Measurements from ENCODE around the gene FRK.
"Not testable (repeated sequence)": the region's sequence is repeated elsewhere in the genome, so short reads cannot be mapped to it uniquely, and the experiment has no call there.

The FRK gene

DNA sequence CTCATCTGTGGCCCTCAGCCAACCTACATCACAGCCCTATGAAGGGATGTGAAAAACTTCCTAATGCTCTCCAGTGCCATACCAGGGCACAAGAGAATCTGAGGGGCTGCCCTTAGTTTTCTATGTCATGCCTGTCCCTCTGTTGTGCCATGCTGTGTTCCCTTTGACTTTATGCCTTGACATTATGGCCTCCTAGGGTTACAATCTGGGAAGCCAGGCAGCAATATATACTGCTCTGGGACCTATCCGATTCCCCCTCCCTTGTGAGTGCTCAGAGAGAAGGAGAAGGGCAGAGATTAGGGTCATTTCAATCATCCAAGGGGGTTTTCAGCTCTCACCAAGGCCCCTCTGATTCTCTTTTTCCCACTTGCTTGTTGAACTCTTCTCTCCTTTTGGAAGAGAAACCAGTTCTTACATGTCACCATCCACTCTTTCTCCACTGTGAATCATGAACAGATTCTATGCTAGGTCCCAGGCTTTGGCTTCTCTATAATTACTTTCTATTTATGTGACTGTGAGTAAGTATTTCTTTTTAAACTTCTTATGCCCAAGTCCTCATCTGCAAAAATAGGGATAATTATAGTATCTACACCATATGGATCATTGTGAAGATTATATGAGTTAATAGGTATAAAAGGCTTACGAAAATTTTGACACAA is 14.2 kb upstream of the FRK start:
- DNase-seq (ENCODE audit: low read depth in 3 of 3): no peak

DNA sequence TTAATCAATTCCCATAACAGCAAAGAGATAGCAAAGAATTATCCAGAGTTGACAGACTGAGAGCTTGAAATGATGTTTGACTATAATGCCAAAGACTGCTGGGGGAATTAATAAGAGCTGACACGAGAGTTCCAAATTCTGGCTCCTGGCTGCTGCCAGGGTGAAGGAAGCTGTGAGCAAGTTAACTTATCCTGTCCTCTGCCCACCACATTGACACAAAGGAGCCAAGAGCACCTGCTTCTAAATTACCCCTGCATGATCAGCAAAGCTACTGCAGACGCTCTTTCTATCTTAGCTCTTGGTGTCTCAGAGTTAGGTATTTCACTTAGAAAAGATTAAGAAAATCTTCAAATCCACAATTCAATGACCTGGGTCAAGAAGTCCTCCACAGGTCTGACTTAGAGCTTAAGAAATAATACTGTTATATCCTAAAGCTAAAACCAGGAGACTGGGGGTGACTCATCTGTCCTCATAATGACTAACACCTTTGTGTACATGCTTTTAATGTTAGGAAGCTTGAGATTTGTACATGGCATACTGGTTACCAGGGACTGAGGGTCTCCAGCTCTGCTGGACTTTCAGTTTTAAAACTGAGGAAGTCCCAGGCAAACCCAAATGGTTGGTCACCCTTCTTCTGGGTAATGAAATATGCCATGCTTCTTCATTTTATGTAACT is 13.2 kb upstream of the FRK start:
- DNase-seq (ENCODE audit: low read depth in 3 of 3): no peak

DNA sequence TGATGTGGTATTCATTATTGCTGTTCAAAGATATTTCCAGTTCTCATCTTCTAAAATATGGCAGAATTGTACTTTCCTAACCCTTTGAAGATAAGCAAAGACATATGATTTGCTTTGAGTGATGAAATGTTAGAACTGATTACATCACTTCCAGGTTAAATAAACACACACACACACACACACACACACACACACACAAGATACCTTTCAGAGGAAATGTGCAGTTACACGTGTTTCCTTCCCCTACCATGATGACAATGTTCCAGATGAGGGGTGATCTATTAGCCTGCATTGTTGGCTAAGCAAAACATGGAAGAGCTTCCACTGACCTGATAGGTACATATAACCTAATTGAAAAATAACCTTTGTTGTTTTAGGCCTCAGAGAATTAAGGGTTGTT is 11.7 kb upstream of the FRK start:
- no peak for DNase-seq (ENCODE audit: low read depth in 3 of 3)

DNA sequence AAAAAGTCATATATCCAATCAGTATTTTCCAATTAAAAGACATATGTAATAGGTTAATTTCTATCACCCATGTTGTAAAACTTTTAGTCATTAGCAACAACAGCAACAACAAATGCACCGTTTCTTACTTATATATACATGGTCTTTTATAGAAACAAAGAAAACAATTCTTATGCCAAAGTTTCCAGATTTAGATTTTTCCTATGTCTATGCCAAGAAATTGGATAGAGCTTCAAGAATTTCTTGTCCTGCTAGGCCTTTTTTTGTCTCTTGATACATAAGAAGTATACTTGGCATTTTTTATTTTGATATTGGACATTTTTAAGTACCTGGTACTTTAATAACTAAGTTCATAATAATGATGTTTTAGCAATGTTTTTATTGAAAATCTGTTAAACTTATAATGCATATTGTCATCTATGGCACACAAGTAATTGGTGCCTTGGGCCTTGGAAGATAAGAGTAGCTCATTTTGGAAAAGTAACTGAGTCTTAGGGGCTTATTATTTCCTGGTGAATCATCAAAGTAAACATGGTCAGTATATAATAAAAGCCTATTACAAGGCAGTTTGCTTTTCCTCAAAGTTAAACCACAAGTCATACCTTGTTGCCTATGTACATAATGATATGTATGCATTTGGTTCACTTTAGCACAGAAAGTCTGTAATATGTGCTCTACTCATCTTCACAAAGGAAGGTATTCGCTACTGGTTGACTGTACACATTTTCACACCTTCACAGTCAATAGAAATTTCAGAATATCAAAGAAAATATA is 10.1 kb upstream of the FRK start:
- no peak for DNase-seq (ENCODE audit: low read depth in 3 of 3)

DNA sequence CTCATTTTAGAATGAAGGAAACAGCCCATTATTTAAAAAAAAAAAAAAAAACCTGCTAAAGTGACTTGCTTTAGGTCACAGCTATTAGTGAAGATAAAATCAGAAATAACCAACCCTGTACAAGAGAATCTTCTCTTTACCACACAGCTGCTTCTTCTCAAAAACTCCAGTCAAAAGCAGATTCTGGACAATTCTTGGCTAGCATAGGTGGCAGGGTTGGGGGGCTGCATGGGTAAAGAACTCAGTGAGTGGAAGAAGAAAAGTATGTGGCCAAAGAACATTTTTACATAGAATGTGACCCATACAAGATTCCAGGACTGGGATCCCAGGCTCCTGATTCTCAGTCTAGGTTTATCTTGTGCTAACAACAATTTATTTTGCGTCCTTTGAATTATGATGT is 9.4 kb upstream of the FRK start:
- DNase-seq (ENCODE audit: low read depth in 3 of 3): no peak

DNA sequence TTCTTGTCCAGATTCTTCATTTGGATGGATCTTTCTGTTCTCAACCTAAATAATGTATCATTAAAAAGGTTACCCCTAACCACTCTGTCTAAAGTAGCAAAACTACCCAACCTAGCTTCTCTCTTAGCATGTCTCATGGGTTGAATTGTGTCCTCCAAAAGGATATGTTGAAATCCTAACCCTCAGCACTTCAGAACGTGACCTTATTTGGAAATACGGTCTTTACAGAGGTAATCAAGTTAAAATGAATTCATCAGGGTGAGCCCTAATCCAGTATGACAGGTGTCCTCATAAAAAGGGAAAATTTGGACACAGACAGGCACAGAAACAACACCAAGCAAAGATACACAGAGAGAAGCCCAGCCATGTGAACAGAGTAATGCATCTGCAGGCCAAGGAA is 6.1 kb upstream of the FRK start:
- DNase-seq (ENCODE audit: low read depth in 3 of 3): no peak

DNA sequence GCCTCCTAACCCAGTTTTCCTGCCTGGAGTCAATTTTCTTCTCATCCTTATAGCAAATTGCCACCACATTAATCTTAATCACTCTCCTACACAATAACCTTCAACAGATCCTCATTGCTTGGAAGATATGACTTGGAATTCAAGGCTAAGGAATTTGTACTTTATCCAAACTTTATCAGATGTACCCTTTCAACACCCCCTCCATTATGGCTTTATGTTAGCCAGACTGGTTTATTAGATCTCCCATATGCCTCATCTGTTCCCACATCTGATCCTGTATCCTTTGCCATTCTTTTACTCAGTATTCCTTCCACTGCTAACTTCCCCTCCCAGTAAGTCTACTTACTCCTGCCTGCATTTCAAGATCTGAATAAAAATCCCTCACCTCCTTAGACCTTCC is 4.0 kb upstream of the FRK start:
- DNase-seq (ENCODE audit: low read depth in 3 of 3): no peak

DNA sequence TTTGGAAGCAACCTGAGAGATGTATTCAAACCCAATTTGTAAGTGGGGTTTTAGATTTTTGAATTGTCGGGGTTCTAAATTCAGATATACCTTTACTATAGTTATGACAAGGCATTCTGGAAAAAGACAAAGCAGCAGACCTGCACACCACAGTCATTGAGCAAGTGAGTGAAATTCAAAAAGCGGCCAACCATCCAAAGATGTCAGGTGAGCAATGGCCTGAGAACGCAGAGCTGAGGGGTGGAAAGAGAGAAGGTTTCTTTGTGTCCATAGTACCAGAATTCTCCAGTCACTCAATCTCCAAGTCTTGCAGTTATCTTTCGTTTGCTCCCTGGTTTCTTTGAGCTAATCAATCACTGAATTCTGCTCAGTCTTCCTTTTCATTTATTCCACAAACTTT is 1.8 kb upstream of the FRK start:
- DNase-seq (ENCODE audit: low read depth in 3 of 3): no peak

DNA sequence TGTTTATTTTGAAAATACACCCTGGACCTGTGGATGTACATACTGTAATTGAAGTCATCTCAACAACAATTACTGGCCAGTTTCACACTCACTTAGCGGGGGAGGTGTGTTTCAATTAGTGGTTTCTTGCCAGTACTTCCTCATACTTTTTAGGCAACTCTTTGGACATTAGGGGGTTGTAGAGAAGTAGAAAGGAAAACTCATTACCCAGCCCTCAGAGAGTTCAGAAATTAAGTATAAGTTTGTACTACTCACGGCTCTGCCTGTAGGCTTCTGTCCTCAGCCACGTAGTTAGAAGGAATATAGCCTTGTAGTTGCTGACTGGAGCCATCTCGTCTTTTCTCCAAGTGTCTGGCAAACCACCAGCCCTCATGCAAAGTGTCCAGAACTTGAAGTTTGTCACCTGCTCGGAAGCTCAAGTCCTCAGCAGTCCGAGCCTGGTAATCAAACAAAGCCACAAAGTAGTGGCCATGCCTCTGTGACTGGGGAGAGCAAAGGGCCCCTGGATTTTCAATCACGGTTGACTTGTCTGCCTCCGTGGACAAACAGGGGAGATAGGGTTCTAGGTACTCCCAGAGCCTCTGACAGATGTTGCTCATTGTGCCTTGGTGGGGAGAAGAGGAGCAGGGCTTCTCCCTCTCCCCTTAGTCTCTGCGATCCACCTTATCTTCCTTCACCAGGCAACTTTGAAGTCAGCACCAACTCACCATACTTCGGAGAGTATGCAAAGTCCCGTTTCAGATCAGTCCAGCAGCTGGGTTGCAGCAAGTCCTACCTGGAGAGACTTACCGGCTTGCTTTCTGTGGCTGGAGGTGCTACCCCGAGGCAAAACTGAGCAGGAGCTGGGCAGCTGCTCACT is 749 bp downstream of the FRK start:
- no peak for DNase-seq (ENCODE audit: low read depth in 3 of 3)

DNA sequence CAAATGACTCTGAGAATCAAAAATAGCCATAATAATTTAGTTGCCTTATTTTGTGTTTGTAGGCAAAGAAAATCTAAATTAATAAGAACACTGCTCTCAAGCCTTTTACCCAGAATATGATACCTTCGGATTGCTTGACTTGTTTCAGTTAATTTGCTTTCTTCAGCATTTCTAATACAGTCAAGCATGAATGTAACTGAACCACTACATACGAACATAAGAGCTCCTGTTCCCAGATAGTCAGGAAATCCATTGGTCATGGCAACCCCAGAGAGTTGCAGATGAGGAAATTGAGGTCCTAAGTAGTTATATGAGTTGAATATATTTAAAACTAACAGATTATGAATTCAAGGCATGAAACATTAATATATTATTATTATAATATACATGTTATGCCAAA is 2.9 kb downstream of the FRK start:
- DNase-seq (ENCODE audit: low read depth in 3 of 3): no peak

DNA sequence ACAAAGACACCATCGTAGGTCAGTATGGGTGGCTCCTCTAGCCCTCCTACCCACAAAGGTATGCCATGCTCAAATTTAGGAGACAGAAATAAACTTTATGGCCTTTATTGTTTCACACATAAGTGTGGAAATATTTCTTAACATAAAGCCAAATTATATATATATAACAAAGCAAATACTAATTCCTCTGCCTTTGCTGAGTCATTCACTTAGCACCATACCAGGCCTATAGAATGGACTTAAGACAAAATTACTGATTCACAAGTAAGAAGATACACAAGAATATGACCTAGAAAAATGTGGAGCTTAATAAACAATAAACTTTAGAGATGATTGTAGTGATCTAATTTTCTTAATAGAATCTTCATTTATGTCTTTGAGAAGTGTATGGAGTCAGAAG is 5.2 kb downstream of the FRK start:
- DNase-seq (ENCODE audit: low read depth in 3 of 3): no peak

DNA sequence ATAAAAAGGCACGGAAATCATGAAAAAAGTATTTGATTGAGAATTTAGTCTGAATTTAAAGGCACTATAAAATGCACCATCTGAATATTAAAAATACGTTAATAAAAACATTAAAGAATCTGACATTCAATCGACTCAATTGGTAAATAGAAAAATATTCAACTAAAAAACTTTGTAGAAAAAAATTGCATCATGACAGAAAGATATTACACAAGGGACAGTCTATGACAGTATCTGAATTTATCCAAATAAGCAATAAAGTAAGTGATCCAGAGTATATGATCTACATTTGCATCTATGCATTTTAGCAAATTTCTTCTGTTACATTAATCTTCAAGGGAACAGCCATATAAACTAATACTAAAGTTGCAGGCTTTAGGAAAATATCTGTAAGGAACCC is 9.4 kb downstream of the FRK start:
- no peak for DNase-seq (ENCODE audit: low read depth in 3 of 3)

DNA sequence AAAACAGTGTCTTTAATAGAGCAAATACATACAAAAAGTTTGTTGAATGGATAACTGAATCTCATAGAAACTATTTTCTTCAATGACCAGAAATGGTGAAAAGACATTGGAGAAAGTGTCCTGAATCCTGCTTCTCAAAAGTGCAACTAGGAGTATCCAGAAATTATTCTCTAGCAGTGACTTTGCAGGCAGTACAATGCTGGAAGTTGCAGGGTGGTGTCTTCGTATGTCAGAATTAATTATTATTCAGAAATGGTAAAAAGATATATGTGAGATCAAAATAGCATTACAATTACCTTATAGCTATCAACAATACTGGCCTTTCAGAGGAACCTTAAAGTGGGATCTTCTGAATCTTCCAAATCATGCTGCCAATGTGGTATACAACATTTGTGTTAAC is 10.0 kb downstream of the FRK start:
- no peak for DNase-seq (ENCODE audit: low read depth in 3 of 3)

DNA sequence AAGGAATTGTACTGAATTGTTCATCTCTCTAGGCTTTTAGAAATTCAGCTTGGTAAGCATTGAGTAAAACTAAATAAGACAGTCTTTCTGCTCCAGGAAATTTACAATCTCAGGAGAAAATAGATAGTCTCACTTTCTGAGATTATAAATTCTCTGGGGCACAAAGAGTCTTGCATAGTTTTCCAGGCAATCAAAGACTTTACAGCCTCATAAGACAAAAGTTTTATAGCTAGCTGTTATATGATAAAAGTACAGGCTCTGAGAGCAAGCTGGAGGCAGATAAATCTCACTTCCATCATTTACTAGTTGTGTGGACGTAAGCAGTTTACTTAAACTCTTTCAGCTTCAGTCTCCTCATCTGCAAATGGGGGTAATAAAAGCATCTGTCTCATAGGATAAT is 11.4 kb downstream of the FRK start:
- DNase-seq (ENCODE audit: low read depth in 3 of 3): no peak

DNA sequence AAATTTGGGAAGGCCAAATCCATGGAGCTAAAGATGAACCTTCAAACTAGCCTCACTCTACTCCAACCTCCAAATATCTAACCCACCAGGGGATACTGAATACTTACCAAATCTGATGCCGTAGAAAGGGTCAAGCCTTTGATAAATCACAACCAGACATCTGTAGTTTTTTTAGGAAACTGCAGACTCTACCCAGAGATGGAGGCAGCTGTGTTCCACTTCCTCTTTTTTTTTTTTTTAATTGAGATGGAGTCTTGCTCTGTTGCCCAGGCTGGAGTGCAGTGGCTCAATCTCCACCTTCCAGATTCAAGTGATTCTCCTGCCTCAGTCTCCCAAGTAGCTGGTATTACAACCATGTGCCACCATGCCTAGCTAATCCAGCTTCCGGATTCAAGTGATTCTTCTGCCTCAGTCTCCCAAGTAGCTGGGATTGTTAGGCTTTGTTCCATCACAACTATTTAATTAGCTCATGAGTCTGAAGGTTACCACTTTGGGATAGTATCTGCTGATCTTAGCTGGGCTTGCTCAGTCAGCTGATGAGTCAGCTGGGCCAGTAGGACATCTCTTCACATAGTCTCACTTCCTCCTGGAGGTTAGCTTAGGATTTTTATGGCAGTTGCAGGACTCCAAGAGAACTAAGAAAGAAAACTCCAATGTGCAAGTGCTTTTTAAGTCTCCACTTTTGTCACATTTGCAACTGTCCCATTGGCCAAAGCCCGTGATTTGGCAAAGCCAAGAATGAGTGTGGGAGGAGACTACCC is 13.3 kb downstream of the FRK start:
- no peak for DNase-seq (ENCODE audit: low read depth in 3 of 3)

DNA sequence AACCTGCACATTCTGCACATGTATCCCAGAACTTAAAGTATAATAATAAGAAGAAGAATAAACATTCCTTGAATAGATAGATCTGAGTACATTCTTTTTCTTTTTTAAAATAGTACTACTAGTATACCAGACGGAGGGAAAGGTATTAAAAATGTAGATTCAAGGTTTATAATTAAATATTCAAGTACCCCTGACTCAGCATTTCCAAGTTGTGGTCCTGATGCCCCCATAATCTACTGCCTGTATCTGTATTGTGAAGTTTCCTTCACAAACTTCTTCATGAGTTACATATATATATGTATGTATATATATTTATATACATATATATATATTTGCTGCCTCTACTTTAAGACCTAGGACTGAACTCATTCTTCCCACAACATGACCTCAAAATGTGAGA is 14.0 kb downstream of the FRK start:
- no peak for DNase-seq (ENCODE audit: low read depth in 3 of 3)

DNA sequence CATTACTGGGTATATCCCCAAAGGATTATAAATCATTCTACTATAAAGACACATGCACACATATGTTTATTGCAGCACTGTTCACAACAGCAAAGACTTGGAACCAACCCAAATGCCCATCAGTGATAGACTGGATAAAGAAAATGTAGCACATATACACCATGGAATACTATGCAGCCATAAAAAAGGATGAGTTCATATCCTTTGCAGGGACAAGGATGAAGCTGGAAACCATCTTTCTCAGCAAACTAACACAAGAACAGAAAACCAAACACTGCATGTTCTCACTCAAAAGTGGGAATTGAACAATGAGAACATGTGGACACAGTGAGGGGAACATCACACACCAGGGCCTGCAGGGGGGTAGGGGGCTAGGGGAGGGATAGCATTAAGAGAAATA is 14.4 kb downstream of the FRK start:
- not testable (repeated sequence) for DNase-seq (ENCODE audit: low read depth in 3 of 3)

DNA sequence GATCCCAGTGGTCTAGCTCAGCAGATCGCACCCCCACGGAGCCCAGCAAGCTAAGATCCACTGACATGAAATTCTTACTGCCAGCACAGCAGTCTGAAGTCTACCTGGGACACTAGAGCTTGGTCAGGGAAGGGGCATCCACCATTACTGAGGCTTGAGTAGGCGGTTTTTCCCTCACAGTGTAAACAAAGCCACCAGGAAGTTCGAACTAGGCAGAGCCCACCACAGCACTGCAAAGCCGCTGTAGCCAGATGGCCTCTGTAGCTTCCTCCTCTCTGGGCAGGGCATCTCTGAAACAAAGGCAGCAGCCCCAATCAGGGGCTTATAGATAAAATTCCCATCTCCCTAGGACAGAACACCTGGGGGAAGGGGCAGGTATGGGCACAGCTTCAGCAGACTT is 18.8 kb downstream of the FRK start:
- no peak for DNase-seq (ENCODE audit: low read depth in 3 of 3)

DNA sequence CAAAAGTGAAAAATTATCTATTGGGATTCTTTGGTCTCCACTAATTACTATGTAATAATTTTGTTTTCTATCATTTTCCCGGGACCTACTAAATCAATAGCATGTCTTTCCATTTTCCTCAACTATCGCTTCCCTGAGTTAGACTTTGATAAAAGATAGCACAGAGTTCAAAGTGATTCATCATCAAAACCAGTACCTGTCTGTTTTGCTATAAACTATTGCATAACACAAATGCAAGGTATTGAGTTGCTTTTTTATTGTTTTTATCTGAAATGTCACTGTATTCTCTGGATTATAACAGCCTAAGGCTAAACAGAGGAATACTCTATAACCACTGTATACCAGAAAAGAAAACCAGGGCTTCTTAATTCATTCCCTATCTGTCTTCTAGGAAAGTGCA is 19.7 kb downstream of the FRK start:
- no peak for DNase-seq (ENCODE audit: low read depth in 3 of 3)

DNA sequence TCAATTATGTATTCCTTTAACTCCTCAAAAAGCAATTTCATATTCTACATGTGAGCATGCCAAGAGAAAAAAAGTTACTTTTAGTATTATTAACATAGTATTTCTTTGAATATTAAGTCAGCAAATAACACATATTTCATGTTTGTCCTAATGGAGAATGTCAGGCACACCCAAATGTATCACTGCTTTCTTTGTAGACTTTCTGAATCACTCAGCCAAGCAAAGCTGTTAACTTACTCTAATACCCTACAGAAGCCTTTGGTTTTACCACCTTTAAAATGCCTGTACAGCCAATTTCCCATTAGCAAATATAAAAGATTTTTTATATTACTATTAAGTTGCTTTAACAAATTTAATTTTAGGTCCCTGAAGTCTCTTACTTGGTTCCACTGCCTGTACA is 23.8 kb downstream of the FRK start:
- DNase-seq (ENCODE audit: low read depth in 3 of 3): no peak

DNA sequence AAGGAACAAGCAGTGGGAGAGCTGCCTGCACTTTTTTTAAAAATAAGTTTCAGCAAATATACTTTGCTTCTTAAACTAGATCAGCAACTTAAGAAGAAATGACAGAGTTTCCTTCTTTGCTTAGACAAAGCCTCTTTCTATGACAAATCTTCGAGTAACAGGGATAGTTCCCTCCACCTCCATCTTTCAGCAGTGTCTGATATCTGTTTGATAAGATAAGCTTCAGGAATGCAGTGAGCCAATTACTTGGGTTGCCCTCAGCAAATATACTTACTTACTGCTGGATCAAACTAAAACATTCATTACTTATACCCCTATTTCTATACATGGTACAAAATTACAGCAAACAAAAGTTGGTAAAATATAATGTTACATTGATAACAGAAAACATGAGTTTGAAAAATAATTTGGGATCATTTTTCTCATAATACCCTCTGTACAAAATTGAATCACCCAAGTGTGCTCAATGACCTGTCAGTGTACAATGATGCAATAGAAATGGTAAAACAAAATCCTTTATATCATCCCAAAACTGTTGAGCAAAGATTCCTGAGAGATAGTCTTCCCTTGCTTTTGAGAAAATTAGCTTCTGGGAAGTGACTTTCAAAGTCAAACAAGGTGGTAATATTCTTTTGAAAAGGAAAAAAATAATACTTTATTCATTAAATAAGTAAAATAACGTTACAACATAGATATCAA is 24.5 kb downstream of the FRK start:
- DNase-seq (ENCODE audit: low read depth in 3 of 3): no peak

All from stimulated activated CD4-positive, alpha-beta T cell treated with anti-CD3 and anti-CD28 coated beads, TNF-alpha, amount 100 ng/mL, for 48 hours (primary cell).